IPS-18c (cell line): ENCODE results near the gene SLAMF8.

Source experiments
- H3K4me3 ChIP-seq: 2 replicates; pipeline ENCODE4 v1.7.0; 2013; ENCODE audit warnings: low read depth, mild to moderate bottlenecking, low read length, moderate library complexity; ENCODE audit not compliant: insufficient read depth
- H3K9me3 ChIP-seq: one replicate; pipeline ENCODE4 v1.6.1; 2013; ENCODE audit warnings: mild to moderate bottlenecking, low read length, moderate library complexity; ENCODE audit not compliant: control insufficient read depth, insufficient read depth

Gene SLAMF8

DNA sequence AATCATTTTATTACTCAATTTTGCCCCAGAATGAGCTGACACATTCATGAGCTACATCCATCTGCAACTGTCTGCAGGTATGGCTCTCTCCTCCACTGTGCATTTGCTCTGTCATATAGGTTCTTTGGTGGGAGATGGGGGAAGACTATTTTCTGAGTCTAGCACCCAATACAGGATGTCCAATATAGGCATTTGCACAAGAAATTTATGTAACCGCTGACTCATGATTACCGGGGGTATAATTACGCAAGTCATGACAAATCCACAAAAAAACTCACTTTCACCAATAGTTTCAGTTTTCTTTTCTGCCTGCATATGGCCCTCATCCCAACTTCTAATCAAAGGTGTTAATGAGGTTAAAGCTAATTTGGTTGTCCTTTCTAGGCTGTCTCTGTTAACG, 53.3 kb downstream of the SLAMF8 start:
- Histone ChIP-seq H3K4me3 (no peak overlapping the region), H3K9me3 (no peaks in the 10 kb centered on the region)

GRCh38 chr1:159880430-159880829, 53.8 kb downstream of the SLAMF8 start:
- no peak overlapping the region for H3K4me3 ChIP-seq
- H3K9me3 ChIP-seq, result no peaks in the 10 kb centered on the region

DNA sequence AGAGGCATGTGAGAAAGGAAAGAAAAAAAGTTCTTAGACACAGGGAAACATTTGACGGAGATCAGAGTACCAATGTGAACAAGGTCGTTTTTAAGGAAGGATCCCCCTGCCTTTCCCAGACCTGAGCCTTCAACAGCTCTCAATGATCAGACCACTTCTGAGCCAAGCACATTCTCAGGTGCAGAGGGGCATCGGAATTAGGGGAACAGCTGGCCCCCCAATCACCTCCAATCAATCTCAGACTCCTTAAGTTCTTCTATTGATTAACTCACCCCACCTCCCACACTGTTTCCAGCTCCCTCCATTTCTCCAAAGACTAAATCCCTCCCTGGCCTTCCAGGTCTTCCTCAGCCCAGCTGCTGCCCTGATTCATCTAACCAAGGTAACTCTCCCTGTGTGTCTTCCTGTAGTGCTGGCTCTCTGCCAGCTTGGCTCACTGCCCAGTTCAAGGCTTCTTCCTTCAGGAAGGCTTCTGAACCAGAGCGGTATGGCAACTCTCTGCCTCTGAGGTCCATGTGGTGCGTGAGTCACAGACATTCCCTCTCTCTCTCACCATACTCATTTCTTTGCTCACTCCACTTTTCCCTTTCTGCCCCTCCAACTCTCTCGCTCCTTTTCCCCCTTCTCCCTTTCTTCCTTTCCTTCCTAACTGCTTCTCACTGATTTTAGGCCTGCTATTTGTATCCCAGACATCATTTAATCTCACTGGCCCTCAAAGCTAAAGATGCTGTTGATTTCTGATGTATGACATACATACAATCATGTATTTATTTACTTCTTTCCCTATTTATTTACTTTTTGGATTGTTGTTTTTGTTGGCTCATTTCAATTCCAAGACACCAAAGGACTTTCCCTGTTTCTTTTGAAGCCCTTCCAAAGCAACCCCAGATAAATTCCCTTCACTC, 55.2 kb downstream of the SLAMF8 start:
- no peaks in the 10 kb centered on the region for H3K9me3 ChIP-seq
- no peak overlapping the region for H3K4me3 ChIP-seq

DNA sequence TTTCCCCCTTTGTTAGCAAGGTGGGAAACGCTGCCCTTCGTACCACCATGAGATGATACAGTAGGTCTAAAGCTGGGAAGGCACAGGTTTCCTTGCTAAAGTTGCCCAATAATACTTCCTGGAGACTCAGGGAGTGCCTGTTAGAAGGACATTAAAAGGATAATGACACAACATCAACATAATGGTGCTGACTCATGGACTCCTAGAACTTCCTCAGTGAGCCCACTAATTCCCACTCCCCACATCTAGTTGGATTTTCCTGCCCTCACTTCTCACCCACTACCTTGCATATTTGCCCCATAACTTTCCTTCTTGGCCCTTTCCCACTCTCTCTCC, 55.8 kb downstream of the SLAMF8 start:
- Histone ChIP-seq H3K4me3 (no peak overlapping the region), H3K9me3 (no peaks in the 10 kb centered on the region)

DNA sequence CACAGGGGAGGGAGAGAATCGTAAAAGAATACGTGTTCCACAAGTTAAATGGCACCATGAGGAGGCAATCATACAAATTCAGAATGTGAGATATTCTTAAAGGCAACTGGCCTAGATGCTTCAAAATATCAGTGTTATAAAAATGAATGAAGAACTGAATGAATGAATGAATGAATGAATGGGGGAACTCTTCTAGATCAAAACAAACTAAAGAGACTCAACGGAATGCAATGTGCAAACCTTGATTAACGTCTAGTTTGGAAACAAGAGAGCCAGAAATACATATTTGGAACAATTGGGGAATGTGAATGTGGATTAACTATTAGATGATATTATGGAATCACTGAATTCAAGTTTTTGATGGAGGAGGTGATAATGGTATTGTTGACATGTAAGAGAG, 56.5 kb downstream of the SLAMF8 start:
- no peaks in the 10 kb centered on the region for H3K9me3 ChIP-seq
- no peak overlapping the region for H3K4me3 ChIP-seq

DNA sequence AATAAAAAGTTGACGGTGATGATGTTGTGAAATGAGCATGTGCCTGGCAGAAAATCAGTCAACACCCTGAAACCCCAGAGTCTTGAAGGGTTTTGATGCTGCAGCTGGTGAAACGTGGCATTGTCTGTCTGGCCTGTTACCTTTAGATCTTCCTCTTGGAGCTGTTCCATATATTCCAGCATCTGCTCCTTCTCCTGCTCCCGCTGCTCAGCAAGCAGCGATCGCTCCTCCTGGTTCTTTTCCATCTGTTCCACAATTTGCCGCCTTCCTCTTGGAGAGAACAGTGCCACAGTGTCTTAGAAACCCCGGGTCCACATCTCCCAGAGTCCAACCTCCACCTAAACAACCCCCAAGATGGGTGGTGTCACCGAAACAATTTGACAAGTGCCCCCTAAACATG, 57.6 kb downstream of the SLAMF8 start:
- Histone ChIP-seq H3K4me3 (no peak overlapping the region), H3K9me3 (no peaks in the 10 kb centered on the region)
